Activated CD4-positive, alpha-beta T cell treated with anti-CD3 and anti-CD28 coated beads for 48 hours (primary cell): Measurements from ENCODE around the gene SMARCA5.
A peak's percentile ranks its signal among the peaks of the same experiment; 100 is the strongest.
"Not testable (repeated sequence)": the region's sequence is repeated elsewhere in the genome, so short reads cannot be mapped to it uniquely, and the experiment has no call there.

ENCODE experiments used
- DNase-seq: peaks from one replicate; pipeline ENCODE4 v3.0.0-alpha.2; 2020

The SMARCA5 gene, protein sequence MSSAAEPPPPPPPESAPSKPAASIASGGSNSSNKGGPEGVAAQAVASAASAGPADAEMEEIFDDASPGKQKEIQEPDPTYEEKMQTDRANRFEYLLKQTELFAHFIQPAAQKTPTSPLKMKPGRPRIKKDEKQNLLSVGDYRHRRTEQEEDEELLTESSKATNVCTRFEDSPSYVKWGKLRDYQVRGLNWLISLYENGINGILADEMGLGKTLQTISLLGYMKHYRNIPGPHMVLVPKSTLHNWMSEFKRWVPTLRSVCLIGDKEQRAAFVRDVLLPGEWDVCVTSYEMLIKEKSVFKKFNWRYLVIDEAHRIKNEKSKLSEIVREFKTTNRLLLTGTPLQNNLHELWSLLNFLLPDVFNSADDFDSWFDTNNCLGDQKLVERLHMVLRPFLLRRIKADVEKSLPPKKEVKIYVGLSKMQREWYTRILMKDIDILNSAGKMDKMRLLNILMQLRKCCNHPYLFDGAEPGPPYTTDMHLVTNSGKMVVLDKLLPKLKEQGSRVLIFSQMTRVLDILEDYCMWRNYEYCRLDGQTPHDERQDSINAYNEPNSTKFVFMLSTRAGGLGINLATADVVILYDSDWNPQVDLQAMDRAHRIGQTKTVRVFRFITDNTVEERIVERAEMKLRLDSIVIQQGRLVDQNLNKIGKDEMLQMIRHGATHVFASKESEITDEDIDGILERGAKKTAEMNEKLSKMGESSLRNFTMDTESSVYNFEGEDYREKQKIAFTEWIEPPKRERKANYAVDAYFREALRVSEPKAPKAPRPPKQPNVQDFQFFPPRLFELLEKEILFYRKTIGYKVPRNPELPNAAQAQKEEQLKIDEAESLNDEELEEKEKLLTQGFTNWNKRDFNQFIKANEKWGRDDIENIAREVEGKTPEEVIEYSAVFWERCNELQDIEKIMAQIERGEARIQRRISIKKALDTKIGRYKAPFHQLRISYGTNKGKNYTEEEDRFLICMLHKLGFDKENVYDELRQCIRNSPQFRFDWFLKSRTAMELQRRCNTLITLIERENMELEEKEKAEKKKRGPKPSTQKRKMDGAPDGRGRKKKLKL

DNA sequence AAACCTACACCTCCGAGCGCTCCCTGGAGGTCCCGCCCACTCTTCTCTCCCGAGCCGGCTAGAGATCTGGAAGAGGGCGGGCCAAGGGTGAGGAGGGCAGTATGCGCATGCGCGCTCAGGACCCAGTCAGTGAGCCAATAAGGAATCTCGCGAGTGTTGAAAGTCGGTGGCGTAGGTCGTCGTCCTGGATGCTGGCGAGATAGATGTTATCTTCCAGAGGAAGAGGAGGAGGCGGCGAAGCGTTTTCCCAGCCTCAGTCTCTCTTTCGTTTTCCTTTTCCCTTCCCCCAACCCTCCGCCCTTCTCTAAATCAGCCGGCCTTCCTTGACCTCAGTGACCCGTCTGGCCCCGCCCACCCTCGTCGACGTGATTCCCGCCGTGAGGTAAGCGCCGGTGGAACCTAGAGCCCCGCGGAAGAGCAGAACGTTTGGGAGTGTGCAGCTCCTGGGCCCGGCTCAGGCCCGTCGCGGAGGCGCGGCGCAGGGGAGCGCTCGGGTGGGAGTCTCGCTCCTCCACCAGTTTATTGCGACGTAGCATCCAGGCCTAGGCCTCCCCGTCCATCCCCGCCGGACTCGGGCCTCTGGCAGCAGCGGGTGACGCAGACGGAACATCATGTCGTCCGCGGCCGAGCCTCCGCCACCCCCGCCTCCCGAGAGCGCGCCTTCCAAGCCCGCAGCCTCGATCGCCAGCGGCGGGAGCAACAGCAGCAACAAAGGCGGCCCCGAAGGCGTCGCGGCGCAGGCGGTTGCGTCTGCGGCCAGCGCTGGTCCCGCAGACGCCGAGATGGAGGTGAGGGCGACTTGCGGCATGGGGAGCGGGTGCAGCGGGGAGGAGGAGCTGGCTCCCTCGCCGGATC, at the start of gene SMARCA5:
Gene SMARCA5, plus strand, starts transcription at position 389 of the 855 bp plus-strand sequence. Its CDS starts 223 bp downstream, at position 612.
- DNase-seq = peak; percentile 97

DNA sequence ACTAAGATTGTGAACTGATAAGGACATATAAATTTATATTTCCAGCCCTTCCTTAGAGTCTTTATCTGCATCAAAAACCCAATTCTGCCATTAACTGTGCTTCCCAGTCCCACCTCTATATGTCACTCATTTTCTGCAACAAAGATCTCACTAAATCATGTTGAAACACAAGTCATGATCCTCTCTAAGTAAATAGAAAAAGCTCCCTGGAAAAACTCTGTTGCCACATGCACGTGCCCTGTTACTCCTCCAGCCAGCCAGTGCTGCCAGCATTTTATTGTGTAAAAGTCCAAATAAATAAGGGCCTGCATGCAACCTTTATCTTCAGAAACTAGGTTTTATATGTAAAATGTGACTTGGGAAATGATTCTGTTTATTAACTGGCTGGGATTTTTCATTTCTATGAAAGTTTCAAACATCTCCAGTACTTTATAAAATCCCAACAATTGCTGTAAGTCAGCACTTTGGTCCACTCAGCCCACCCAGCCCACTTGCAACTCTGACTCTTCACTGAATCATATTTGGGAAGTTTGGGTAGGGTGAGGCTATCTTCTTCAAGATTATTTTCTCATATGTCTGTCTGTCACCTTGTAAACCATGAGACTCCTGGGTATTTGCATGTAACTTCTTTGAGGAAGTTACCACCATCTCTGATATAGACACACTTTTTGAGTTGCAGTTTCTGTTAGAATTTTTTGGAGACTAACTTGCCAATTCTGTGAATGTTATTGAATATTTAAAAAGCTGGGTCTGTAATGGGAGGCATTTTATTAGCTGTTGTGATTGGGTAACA, 40.0 kb upstream of the SMARCA5 start:
- DNase-seq = no peak

DNA sequence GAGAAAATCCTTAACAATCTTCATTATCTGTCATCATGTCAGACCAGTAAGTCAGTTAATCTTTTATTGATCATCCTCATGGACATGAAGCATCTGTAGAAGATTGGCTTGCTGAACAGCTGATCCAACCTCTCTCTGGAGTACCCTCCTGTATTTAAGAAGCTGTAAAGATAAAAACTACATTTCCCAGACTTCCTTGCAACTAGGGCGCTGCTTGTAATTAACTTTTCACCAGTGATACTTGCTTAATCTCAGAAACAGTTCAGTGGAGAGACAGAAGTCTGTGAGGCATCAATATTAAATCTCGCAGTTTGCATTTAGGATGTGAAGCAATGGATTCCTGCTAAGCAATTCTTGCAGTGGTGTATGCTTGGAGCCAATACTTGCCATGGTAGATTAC, 36.0 kb upstream of the SMARCA5 start:
- no peak for DNase-seq

DNA sequence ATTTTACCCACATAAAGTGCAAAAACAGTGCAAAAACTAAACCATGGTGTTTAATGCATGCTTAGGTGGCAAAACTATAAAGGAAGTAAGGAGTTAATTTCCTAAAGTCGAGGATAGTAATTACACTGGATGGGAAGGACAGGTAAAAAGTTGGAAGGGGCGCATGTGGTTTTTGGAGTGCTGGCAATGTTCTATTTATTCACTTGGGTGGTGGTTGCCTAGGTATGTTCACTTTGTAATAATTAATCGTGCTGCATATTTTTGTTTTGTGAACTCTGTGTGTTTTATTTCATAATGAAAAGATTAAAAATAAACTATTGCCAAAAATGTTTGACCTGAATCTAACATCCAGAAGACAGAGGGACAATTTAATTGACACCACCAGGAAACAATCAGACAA, 32.1 kb upstream of the SMARCA5 start:
- DNase-seq = no peak

DNA sequence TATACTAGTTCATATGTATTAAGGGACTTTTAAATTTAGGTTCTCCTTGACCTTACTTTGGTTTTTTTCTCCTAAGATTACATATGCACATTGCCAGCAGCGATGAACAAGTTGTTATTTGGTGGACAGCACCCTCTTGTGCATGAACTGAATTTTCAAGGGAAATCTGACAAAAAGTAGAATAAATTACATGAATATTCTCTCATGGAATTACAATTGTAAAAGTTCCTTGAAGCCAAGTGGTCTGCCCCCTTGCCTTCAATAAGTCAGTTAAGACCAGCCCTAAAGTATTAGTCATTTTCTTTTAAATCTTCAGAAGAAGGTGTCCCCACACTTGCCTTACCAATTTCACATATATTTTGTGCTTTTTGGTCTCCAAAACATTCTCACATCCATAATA, 30.7 kb upstream of the SMARCA5 start:
- DNase-seq = no peak

DNA sequence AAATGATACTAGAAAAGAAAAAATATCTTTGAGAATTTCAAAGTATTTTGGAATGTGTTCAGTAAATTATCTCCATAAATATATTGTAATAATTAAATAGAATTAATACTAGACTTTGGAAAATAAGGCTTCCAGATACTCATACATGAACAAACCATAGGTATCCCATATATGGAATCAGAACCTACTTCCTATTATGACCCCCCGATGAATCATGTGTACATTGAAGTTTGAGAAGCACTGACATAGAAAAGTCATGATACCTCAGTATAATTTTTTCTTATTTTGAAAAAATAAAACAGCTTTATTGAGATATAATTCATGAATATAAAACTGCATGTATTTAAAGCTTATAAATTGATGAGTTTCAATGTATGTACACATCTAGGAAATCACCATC, 27.2 kb upstream of the SMARCA5 start:
- no peak for DNase-seq

DNA sequence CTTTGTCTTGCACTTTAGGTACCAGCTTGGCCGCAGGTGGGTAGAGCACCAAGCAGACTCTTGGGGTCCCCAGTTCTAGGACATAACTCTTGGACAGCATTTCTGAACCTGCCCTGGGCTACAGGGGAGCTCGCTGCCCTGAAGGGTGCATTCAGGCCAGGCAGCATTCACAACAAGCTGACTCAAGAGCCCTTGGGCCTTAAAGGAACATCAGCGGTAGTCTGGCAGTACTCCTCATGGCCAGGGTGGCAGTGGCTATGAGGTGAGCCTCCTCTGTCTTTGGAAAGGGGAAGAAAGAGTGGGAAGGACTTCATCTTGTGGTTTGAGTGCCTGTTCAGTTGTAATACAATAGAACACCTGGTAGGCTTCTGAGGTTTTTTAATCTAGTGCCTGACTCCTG, 24.8 kb upstream of the SMARCA5 start:
- DNase-seq = no peak

DNA sequence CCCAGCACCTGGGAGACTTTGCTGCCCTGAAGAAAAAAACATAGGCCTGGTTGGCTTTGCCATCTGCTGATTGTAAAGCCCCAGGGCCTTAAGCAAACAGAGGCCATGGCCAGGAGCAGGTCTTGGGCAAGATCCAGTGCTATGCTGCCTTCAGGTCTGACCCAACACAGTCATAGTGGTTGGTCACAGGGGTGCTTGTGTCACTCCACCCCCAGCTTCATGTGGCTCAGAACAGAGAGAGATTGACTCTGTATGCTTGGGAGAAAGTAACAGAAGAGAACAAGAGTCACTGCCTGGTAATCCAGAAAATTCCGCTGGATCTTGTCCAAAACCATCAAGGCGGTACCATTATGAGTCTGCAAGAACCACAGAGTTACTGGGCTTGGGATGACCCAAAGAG, 24.4 kb upstream of the SMARCA5 start:
- DNase-seq = no peak

DNA sequence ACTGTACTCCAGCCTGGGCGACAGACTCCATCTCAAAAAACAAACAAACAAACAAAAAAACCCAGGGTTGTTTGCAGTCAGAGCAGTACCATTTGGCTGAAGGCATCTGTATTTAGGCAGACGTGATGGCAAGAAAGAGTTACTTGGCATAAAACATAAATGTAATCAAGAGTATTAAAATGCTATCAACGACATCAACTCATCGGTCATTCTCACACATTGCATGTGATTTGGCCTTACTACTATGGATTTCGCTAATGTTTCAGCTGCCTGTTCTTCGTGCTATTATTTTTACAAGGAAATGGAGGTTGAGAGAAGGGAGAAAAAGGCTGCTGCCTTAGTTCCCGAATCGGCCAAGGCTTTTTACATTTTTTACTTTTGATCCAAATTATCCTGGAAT, 15.5 kb upstream of the SMARCA5 start:
- no peak for DNase-seq

DNA sequence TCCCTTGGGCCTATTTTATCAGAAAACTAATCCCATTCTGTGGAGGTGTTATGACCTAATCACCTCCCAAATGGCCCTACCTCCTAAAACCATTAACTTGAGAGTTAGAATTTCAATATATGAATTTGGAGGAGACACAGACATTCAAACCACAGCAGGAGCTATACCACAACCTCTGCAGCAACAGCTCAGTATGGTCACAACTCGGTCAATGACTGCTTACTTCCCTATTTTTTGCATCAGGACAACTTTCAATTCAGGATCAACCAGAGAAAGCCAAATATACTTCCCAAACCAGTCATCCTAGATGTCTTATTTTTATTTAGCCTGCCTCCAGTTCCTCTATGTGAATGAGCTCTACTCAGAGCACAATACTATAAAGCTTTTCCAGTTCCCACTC, 11.3 kb upstream of the SMARCA5 start:
- no peak for DNase-seq

DNA sequence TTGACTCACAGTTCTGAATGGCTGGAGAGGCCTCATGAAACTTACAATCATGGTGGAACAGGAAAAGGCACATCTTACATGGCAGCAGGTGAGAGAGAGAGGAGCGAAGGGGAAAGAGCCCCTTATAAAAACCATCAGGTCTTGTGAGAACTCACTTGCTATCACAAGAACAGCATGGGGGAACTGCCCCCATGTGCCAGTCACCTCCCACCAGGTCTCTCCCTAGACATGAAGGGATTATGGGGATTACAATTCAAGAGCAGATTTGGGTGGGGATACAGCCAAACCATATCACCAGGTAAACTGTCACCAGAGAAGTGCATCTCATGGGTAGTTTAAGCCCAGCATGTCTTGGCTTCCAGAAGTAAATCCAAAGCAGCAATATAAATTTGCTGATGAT, 7.5 kb upstream of the SMARCA5 start:
- no peak for DNase-seq

DNA sequence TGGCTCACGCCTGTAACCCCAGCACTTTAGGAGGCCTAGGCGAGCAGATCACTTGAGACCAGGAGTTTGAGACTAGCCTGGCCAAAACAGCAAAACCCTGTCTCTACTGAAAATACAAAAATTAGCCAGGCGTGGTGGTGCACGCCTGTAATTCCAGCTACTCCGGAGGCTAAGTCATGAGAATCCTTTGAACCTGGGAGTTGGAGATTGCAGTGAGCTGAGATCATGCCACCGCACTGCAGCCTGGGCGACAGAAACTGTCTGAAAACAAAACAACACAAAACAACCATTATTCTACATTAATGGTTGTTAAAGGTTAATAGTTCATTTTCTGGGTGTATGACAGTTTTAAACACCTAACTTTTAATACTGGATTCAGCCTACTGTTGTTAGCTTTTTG, 1.6 kb upstream of the SMARCA5 start:
- no peak for DNase-seq

DNA sequence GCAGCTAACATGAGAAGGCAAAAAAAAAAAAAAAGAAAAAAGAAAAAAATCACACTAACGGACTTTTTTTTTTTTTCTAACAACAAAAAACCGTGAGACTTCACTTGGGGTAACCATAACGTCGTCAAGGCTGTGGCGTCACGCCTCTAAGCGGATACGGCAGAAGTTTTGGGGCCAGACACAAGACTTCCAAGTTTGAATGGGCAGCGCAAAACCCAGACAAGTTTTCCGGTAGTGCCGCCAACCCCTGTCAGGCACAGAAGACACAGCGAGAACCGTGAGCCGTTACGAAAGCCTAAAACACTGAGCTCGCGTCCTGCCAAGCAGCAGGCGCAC, 556 bp upstream of the SMARCA5 start:
- no peak for DNase-seq

DNA sequence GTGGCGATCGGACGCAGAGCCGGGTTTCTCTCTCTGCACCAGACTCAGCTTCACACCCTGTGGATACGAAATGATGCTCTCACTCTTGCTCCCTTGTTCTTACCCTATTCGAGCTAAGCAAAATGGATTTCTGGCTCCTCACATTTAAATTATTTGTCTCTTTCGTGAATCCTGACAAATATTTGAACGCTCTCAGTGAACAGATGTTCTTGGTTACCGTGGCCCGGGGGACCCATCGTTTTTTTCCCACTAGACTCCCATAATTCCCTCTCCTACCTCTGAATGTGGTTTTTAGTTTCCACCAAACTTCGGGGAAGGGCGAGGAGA, 630 bp downstream of the SMARCA5 start:
- DNase-seq = no peak

DNA sequence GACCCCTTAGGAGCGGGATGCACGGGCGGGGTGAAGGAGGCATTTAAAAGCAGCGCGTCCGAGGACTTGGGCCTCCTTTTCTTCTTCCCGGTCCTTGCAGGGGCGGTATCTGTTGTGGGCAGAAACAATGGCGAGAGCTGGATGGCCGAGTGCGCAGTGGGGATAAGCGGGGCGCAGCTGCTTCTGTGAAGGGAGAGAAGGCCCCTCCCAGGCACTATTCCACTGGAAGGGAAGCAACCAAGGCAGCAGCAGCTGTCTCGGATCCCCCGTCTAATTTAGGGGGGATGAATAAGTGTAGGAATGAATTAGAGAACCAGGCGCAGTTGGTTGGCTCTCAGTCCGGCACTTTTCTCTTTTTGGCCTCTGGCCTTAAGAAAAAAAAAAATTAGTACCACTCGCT, 995 bp downstream of the SMARCA5 start:
- peak; percentile 31 for DNase-seq

DNA sequence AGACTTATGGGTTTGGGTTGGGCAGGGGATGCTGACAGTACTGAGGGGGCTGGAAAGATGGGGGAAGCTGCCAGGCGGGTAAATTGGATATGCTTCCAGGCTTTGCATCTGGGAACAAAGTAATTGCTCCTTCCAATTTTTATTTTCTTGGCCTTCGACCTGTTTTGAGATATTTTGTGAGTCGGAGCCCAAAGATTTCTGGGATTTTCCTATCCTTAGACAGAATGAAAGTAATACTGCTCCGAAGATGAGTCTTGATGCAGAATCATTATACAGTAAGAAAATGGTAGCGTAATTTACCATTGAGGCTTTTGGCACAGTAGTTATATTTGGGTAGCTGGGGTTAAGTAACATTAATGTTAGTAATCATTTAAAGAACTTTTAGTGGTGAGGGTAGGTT, 1.4 kb downstream of the SMARCA5 start:
- no peak for DNase-seq

DNA sequence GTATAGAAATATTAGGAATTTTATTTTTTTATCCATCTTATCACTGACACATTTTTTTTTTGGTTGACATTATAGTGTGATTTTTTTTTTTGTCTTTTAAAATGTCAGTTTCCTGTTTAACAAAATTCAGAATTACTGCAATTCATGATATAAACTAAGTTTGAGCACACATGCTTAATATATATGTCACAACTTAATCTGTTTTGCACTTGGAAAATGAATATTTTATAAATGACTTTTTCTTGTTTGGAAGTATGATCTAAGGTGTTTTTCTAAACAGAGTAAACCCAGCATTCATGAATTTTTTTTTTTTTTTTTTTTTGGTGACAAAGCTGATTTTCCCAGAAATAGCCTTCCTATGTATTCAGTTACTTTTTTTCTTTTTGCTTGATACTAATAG, 2.4 kb downstream of the SMARCA5 start:
- no peak for DNase-seq

DNA sequence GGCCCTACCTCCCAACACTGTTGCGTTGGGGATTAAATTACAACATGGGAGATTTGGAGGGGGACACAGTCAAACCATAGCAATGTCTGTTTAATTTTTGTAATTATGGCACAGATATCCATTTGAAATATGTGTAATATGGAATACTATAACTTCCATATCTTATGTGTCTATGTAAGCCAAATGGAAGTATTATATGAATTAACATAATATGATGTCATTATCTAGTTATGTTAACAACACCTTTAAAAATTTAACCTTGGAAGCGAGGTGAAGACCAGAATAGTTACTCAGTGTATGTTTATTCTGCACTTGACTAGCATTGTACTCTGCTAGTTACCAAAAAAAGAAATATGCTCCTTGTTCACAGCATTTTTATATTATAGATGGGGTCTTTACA, 4.3 kb downstream of the SMARCA5 start:
- DNase-seq = no peak

DNA sequence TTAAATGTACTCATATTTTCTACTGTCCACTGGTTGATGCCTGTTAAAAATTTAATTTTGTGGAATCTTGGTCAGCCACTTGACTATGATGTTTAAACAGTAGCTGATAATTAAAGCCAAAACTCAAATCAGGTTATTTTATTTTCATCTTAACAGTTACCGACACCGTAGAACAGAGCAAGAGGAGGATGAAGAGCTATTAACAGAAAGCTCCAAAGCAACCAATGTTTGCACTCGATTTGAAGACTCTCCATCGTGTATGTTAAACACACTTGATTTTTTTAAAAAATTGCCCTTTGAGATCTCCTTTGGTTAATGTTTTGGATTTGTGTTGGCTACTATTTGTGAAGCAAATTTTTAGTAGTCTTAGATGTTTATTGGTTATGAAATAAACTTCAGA, 10.7 kb downstream of the SMARCA5 start:
- DNase-seq = no peak

DNA sequence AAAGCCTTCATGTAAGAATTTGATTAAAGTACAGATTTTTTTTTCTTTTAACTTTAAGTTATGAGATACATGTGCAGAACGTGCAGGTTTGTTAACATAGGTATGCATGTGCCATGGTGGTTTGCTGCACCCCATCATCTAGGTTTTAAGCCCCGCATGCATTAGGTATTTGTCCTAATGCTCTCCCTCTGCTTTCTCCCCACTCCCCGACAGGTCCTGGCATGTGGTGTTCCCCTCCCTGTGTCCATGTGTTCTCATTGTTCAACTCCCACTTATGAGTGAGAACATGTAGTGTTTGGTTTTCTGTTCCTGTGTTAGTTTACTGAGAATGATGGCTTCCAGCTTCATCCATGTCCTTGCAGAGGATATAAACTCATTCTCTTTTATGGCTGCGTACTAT, 14.5 kb downstream of the SMARCA5 start:
- DNase-seq = not testable (repeated sequence)

DNA sequence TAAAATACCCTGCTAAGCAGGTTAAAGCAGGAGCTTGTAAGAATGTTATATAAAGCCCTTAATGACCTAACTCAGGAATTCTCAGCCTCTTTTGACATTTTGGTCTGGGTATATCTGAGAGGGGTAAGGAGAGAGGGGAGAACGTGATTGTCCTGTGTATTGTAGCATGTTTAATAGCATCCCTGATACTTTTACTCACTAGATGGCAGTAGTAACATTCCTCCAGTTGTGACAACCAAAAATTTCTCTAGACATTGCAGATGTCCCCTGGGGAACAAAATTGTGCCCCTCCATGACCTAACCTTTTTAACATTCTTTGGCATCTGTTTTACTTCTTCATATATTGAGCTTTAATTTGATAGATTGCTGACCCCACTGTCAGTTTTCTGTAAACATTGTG, 17.9 kb downstream of the SMARCA5 start:
- no peak for DNase-seq

DNA sequence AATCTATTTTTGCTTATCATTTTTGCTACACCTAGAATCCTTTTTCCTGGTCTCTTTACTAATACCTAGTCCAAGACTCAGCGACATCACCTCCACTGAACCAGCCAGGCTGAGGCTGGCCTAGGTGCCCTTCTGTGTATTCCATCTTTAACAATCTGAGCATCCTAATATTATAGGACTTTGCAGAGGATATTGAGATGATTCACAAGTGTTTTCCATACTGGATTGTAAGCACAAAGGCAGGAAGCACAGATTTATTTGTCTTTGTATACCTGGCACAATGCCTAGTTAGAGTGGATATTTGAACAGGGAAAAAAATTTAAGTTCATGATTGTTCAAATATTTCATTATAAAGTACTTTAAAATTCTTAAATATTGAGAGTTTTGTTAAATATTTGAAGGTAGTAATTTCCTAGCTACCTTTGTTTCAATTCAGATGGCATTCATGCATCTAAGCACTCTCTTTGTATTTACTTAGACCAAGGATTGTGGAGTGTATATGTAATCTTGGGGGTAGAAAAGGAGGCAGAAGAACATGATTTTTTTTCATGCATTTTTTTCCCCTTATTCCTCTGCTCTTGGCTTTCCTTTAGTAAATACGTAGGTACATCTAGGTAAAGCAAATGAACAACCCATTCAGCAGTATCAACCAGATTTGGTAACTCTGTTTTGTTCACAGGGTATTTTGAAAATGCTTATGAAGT, 18.4 kb downstream of the SMARCA5 start:
- no peak for DNase-seq
